GM12878 (cell line): ENCODE data around the gene COL25A1. TPM values are rescaled to one million over a fixed set of nuclear protein-coding genes. Genes with fewer than 3 reads are reported as not detected.

Source experiments
- ATAC-seq: fragments of 200-7000 bp; cut with Tn5 transposase; 3 replicates; pipeline ENCODE4 v1.9.1; 2020; ENCODE audit warnings: mild to moderate bottlenecking, moderate library complexity
- BruUV-seq: library from RNA; stranded (reverse); fragments of 400-500 nt; replicated peaks from 2 replicates; lab custom pipeline; 2021; lab: Mats Ljungman, UMichigan
- CTCF ChIA-PET: fragments of 300-600 bp; sonication (Branson Sonifier 250); formaldehyde crosslinking; extraction: SDS; loops from one replicate; lab custom pipeline; 2021; ENCODE audit warnings: inconsistent platforms; lab: Yijun Ruan, JAX
- POLR2A ChIA-PET: fragments of 350-600 bp; formaldehyde crosslinking; extraction: SDS; loops from one replicate; lab custom pipeline; 2021; ENCODE audit warnings: inconsistent platforms; lab: Charles Lee
- RAD21 ChIA-PET: fragments of 300-600 bp; sonication (Branson Sonifier 250); formaldehyde crosslinking; loops from one replicate; lab custom pipeline; 2023; ENCODE audit warnings: antibody characterized with exemption; ENCODE audit not compliant: unreplicated experiment; lab: Charles Lee
- SMC1A ChIA-PET: fragments of 300-600 bp; sonication (Branson Sonifier 250); formaldehyde crosslinking; loops from one replicate; lab custom pipeline; 2023; ENCODE audit not compliant: unreplicated experiment, uncharacterized antibody; lab: Charles Lee
- DNase-seq: peaks from one replicate; pipeline ENCODE4 v3.0.0-alpha.2; 2011; ENCODE audit warnings: low read depth, low spot score
- FAIRE-seq: peaks from 3 replicates; lab custom pipeline; 2011; peaks lifted over from hg19 to GRCh38; lab: Jason Lieb, UNC
- H2AFZ ChIP-seq: 2 replicates; pipeline ENCODE4 v1.6.0; 2011; ENCODE audit warnings: low read depth, low read length, control low read depth; ENCODE audit not compliant: control insufficient read depth
- H3K27ac ChIP-seq: 2 replicates; pipeline ENCODE4 v1.5.1; 2011; ENCODE audit warnings: control low read depth; ENCODE audit not compliant: control insufficient read depth, insufficient read depth
- H3K27me3 ChIP-seq, 2 experiments: replicated peaks in 1 of 2; 2 replicates each; pipeline versions ENCODE4 v1.6.0 to v1.6.1; 2011; ENCODE audit warnings: low read length in 1 of 2; ENCODE audit not compliant: control insufficient read depth in 2 of 2, insufficient read depth in 2 of 2
- H3K36me3 ChIP-seq, 2 experiments: 2 replicates each; pipeline ENCODE4 v1.5.1; 2011; ENCODE audit warnings: low read length in 1 of 2; ENCODE audit not compliant: control insufficient read depth in 2 of 2, insufficient read depth in 2 of 2
- H3K4me1 ChIP-seq: 2 replicates; pipeline ENCODE4 v1.6.1; 2011; ENCODE audit warnings: mild to moderate bottlenecking, low read length, moderate library complexity, mixed read lengths; ENCODE audit not compliant: control insufficient read depth, insufficient read depth
- H3K4me2 ChIP-seq: 2 replicates; pipeline ENCODE4 v1.6.0; 2011; ENCODE audit warnings: control low read depth; ENCODE audit not compliant: control insufficient read depth, insufficient read depth
- H3K4me3 ChIP-seq: fragments of 200-600 bp; sonication (generic); 2 replicates; pipeline ENCODE4 v1.5.1; 2016
- H3K79me2 ChIP-seq: 2 replicates; pipeline ENCODE4 v1.6.0; 2011; ENCODE audit warnings: low read length; ENCODE audit not compliant: control insufficient read depth, insufficient read depth
- H3K9ac ChIP-seq: 2 replicates; pipeline ENCODE4 v1.8.0; 2011; ENCODE audit warnings: low read length, control low read depth, mixed read lengths; ENCODE audit not compliant: control insufficient read depth, insufficient read depth
- H3K9me3 ChIP-seq: replicated peaks from 3 replicates; pipeline ENCODE4 v1.5.1; 2011; ENCODE audit warnings: mild to moderate bottlenecking, low read length; ENCODE audit not compliant: control insufficient read depth, insufficient read depth
- H4K20me1 ChIP-seq: 2 replicates; pipeline ENCODE4 v1.6.0; 2011; ENCODE audit not compliant: control insufficient read depth, insufficient read depth
- CREB1 ChIP-seq: IDR thresholded peaks from 2 replicates; pipeline ENCODE4 v1.6.1; 2012; ENCODE audit warnings: low read depth, mild to moderate bottlenecking, inconsistent platforms
- MTA3 ChIP-seq: IDR thresholded peaks from 2 replicates; pipeline ENCODE4 v1.6.1; 2012; ENCODE audit warnings: low read length, inconsistent platforms, borderline replicate concordance
- PAX5 ChIP-seq: IDR thresholded peaks from 2 replicates; pipeline ENCODE4 v1.6.1; 2011; ENCODE audit warnings: low read depth, low read length, borderline replicate concordance
- SMAD5 ChIP-seq: IDR thresholded peaks from 2 replicates; pipeline ENCODE4 v1.6.1; 2016; ENCODE audit warnings: antibody characterized with exemption, low read depth
- SUZ12 ChIP-seq: fragments of 200-600 bp; sonication (generic); IDR thresholded peaks from one replicate; pipeline ENCODE4 v1.6.1; 2018; ENCODE audit warnings: antibody characterized with exemption, mild to moderate bottlenecking; ENCODE audit not compliant: unreplicated experiment
- ZNF274 ChIP-seq: IDR thresholded peaks from one replicate; pipeline ENCODE4 v1.8.0; 2011; ENCODE audit not compliant: insufficient read length, insufficient read depth
- WGBS: methylation state at CpG from one replicate; pipeline ENCODE4 v1.1.6; 2016; ENCODE audit warnings: low lambda C conversion rate; ENCODE audit not compliant: insufficient replicate concordance, insufficient coverage; ENCODE audit errors: missing lambda C conversion rate; 5-methylcytosine and 5-hydroxymethylcytosine counted together
- in situ Hi-C: fragments of 300-500 bp; cut with MboI; formaldehyde crosslinking; loops from 9 replicates; pipeline ENCODE4 v1.14.3; 2018; ENCODE audit warnings: mixed read lengths
- intact Hi-C: fragments of 100-400 bp; cut with micrococcal nuclease; formaldehyde crosslinking; loops from one replicate; pipeline ENCODE4 v1.14.2; 2022; ENCODE audit not compliant: unreplicated experiment
- polyA plus RNA-seq, 11 experiments: library from polyadenylated mRNA; depleted of rRNA in 4 of 11; unstranded in 6 of 11; stranded (reverse) in 5 of 11; fragments of >200 nt; fragmentation: Nextera tagmentation in 4 of 11; fragmentation: Illumina TruSeq in 1 of 11; extraction: Ambion mirVana in 4 of 11; extraction: Trizol in 1 of 11; gene quantifications; 1 replicate in 1 of 11; 2 replicates in 10 of 11; pipeline versions ENCODE4 v1.2.1 to v1.2.3, GENCODE V29; 2011 to 2016; ENCODE audit warnings: inconsistent platforms in 2 of 11, missing spikeins in 2 of 11, low read depth in 1 of 11
- total RNA-seq, 4 experiments: library from RNA; depleted of rRNA in 3 of 4; stranded (reverse); fragments of >200 nt in 3 of 4; fragmentation: Illumina TruSeq in 1 of 4; extraction: Trizol in 1 of 4; gene quantifications; 2 replicates each; pipeline versions ENCODE4 v1.2.1 to v1.2.3, GENCODE V29; 2013 to 2021
- TF ChIP-seq, protein P1 (sequence below): IDR thresholded peaks from 2 replicates; pipeline ENCODE4 v1.6.1; 2012; ENCODE audit warnings: low read depth, low read length, improper control_type of control experiment

COL25A1 gene
- total and polyA plus RNA-seq, 10 of the 15 experiments (the other 5 are each of a cell fraction or from before 2014, with no cell fraction given) = 0.01 to 0.26 (median 0.12) TPM; not detected in 6

DNA sequence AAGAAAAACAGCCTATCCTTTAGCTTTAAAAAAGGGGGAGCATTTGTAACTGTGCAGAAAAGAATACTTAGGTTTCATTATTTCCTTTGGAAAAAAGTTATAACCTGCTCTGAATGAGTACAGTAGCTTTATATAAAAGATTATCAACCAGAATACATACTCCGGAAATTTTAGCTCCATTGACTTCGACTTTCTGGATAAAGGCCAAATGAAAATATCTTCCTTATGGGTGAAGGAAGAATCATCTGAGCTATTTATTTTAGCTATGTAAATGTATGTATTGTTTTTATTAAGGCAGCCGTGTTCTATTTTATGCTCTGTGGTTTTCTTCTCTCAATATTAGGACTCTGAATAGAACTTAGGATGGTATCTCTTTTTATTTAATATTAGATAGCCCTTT is 470.6 kb downstream of the COL25A1 start:
- DNase-seq (no peak), FAIRE-seq (no peak), ATAC-seq (no peak)
- no peaks in the 10 kb centered on the region for H3K79me2 ChIP-seq
- H3K9ac ChIP-seq = no peak overlapping the region
- RAD21 ChIA-PET = interaction anchor here (1.4 to 3.1 kb wide), 2 partner anchors 465 to 467 kb away, joined by 3 to 7 read pairs; no protein-coding TSS in a partner anchor
- H3K27me3 ChIP-seq = no peaks in the 10 kb centered on the region
- CTCF ChIA-PET = interaction anchor here (0.6 to 0.9 kb wide), 2 partner anchors 244 to 580 kb away, joined by 3 to 4 read pairs; no protein-coding TSS in a partner anchor
- BruUV-seq = no TSS peak
- no peak overlapping the region for H3K4me2 ChIP-seq
- H3K4me1 ChIP-seq = no peaks in the 10 kb centered on the region
- no peak for TF ChIP-seq PAX5
- no peaks in the 10 kb centered on the region for H3K9me3 ChIP-seq
- H3K27ac ChIP-seq = no peak overlapping the region
- in situ Hi-C loops (no loop called here), intact Hi-C loops (loop anchor here (10.0 kb wide), 1 partner anchor 463 kb away; no protein-coding TSS in a partner anchor)
- SMC1A ChIA-PET = no interaction called here
- H3K4me3 ChIP-seq = no peak overlapping the region
- H2AFZ ChIP-seq = no peak overlapping the region
- WGBS = 0% methylated on average over 3 of the region's 3 CpGs
- POLR2A ChIA-PET = no interaction called here
- H4K20me1 ChIP-seq = no peaks in the 10 kb centered on the region
- no peaks in the 10 kb centered on the region for H3K36me3 ChIP-seq

DNA sequence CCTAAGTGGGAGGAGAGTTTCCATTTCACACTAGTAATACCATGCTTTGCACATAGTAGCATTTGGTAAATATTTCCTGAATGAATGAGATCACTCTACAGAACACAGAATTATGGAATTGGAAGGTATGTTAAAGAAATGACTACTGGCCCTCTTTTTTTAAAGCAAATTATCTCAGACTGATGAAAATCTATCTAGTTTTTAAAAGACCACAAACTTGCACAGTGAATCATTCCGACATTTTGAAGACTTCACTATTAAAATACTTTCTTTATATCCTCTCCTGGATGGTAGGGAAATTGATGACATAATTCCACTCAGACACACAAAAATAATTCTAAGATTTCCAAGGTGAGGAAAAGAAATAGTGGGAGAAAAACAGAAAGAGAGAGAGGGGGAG is 471.2 kb downstream of the COL25A1 start:
- H3K9ac ChIP-seq = no peak overlapping the region
- ATAC-seq (no peak), FAIRE-seq (no peak), DNase-seq (no peak)
- WGBS = 40% methylated on average over 1 of the region's 1 CpG
- no peaks in the 10 kb centered on the region for H3K79me2 ChIP-seq
- ChIA-PET CTCF (interaction anchor here (0.6 kb wide), 2 partner anchors 114 to 244 kb away, joined by 3 to 4 read pairs; no protein-coding TSS in a partner anchor), RAD21 (no interaction called here), POLR2A (no interaction called here), SMC1A (no interaction called here)
- no TSS peak for BruUV-seq
- TF ChIP-seq MTA3 (no peak), CREB1 (no peak), SUZ12 (no peak), ZNF274 (no peak), SMAD5 (no peak)
- TF ChIP-seq, protein P1, sequence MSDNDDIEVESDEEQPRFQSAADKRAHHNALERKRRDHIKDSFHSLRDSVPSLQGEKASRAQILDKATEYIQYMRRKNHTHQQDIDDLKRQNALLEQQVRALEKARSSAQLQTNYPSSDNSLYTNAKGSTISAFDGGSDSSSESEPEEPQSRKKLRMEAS = no peak
- H3K4me1 ChIP-seq = no peaks in the 10 kb centered on the region
- H3K27ac ChIP-seq = no peak overlapping the region
- H4K20me1 ChIP-seq = no peaks in the 10 kb centered on the region
- no peak overlapping the region for H3K4me2 ChIP-seq
- H3K27me3 ChIP-seq = no peaks in the 10 kb centered on the region
- in situ Hi-C loops (no loop called here), intact Hi-C loops (loop anchor here (10.0 kb wide), 1 partner anchor 464 kb away; no protein-coding TSS in a partner anchor)
- no peak overlapping the region for H2AFZ ChIP-seq
- no peak overlapping the region for H3K4me3 ChIP-seq
- H3K36me3 ChIP-seq = no peaks in the 10 kb centered on the region
- H3K9me3 ChIP-seq = no peaks in the 10 kb centered on the region
